ENCODE data around the gene CCND1. TPM values are rescaled to one million over a fixed set of nuclear protein-coding genes. Genes with fewer than 3 reads are reported as not detected.
A peak's percentile ranks its signal among the peaks of the same experiment; 100 is the strongest.

CCND1 gene
- total and polyA plus RNA-seq, 9 donors: 52.3 to 121 (median 74.7) TPM

GRCh38 chr11:69630424-69630823 is 10.5 kb upstream of the CCND1 start:
- Histone ChIP-seq H3K4me1 (ENCODE audit: control insufficient read depth, insufficient read depth, low read length) (no peaks in the 10 kb centered on the region), H3K27ac (ENCODE audit: low read length) (no peak overlapping the region), H3K4me3 (ENCODE audit: low read length) (no peak overlapping the region), H3K36me3 (ENCODE audit: control insufficient read depth, insufficient read depth, low read length) (no peaks in the 10 kb centered on the region), H3K27me3 (ENCODE audit: control insufficient read depth, insufficient read depth, low read length) (no peaks in the 10 kb centered on the region), H3K9me3 (replicated peaks; ENCODE audit: control insufficient read depth, low read depth, low read length) (no peaks in the 10 kb centered on the region)
- WGBS (ENCODE audit: insufficient coverage): 87% methylated on average over 6 of the region's 8 CpGs
- no peak for DNase-seq

- Histone ChIP-seq H3K36me3 (ENCODE audit: control insufficient read depth, insufficient read depth, low read length) (no peaks in the 10 kb centered on the region), H3K27me3 (ENCODE audit: control insufficient read depth, insufficient read depth, low read length) (peaks cover 20% of the 10 kb centered on the region), H3K4me1 (ENCODE audit: control insufficient read depth, insufficient read depth, low read length) (peaks cover 22% of the 10 kb centered on the region), H3K4me3 (ENCODE audit: low read length) (no peak overlapping the region), H3K27ac (ENCODE audit: low read length) (no peak overlapping the region), H3K9me3 (replicated peaks; ENCODE audit: control insufficient read depth, low read depth, low read length) (no peaks in the 10 kb centered on the region)
- no peak for DNase-seq
- 85% methylated on average over 2 of the region's 4 CpGs for WGBS (ENCODE audit: insufficient coverage)
These were observed 8.1 kb upstream of the CCND1 start for GRCh38 chr11:69632900-69633299.

GRCh38 chr11:69634069-69634468 is 6.9 kb upstream of the CCND1 start:
- H3K27ac ChIP-seq (ENCODE audit: low read length): no peak overlapping the region
- 59% methylated on average over 2 of the region's 6 CpGs for WGBS (ENCODE audit: insufficient coverage)
- peaks cover 34% of the 10 kb centered on the region for H3K4me1 ChIP-seq (ENCODE audit: control insufficient read depth, insufficient read depth, low read length)

GRCh38 chr11:69634590-69634989 is 6.4 kb upstream of the CCND1 start:
- 69% methylated on average over 7 of the region's 7 CpGs for WGBS (ENCODE audit: insufficient coverage)
- Histone ChIP-seq H3K4me3 (ENCODE audit: low read length) (no peak overlapping the region), H3K27me3 (ENCODE audit: control insufficient read depth, insufficient read depth, low read length) (peaks cover 32% of the 10 kb centered on the region), H3K4me1 (ENCODE audit: control insufficient read depth, insufficient read depth, low read length) (peaks cover 37% of the 10 kb centered on the region), H3K36me3 (ENCODE audit: control insufficient read depth, insufficient read depth, low read length) (no peaks in the 10 kb centered on the region), H3K9me3 (replicated peaks; ENCODE audit: control insufficient read depth, low read depth, low read length) (no peaks in the 10 kb centered on the region), H3K27ac (ENCODE audit: low read length) (no peak overlapping the region)
- DNase-seq: no peak

More at GRCh38 chr11:69634069-69634468, 6.9 kb upstream of the CCND1 start:
- Histone ChIP-seq H3K36me3 (ENCODE audit: control insufficient read depth, insufficient read depth, low read length) (no peaks in the 10 kb centered on the region), H3K4me3 (ENCODE audit: low read length) (no peak overlapping the region), H3K9me3 (replicated peaks; ENCODE audit: control insufficient read depth, low read depth, low read length) (no peaks in the 10 kb centered on the region), H3K27me3 (ENCODE audit: control insufficient read depth, insufficient read depth, low read length) (peaks cover 28% of the 10 kb centered on the region)
- DNase-seq: no peak

- Histone ChIP-seq H3K27ac (ENCODE audit: low read length) (no peak overlapping the region), H3K36me3 (ENCODE audit: control insufficient read depth, insufficient read depth, low read length) (no peaks in the 10 kb centered on the region), H3K9me3 (replicated peaks; ENCODE audit: control insufficient read depth, low read depth, low read length) (no peaks in the 10 kb centered on the region), H3K4me1 (ENCODE audit: control insufficient read depth, insufficient read depth, low read length) (peaks cover 41% of the 10 kb centered on the region), H3K27me3 (ENCODE audit: control insufficient read depth, insufficient read depth, low read length) (peaks cover 36% of the 10 kb centered on the region), H3K4me3 (ENCODE audit: low read length) (no peak overlapping the region)
- WGBS (ENCODE audit: insufficient coverage): 60% methylated on average over 1 of the region's 6 CpGs
- no peak for DNase-seq
These were observed 5.8 kb upstream of the CCND1 start for GRCh38 chr11:69635195-69635594.

GRCh38 chr11:69635804-69636511 is 5.0 kb upstream of the CCND1 start:
- H3K4me1 ChIP-seq (ENCODE audit: control insufficient read depth, insufficient read depth, low read length): peaks cover 47% of the 10 kb centered on the region
- H3K36me3 ChIP-seq (ENCODE audit: control insufficient read depth, insufficient read depth, low read length): no peaks in the 10 kb centered on the region
- WGBS (ENCODE audit: insufficient coverage): 8% methylated on average over 16 of the region's 17 CpGs
- peak overlapping the region; percentile 23 for H3K4me3 ChIP-seq (ENCODE audit: low read length)
- H3K27me3 ChIP-seq (ENCODE audit: control insufficient read depth, insufficient read depth, low read length): peaks cover 42% of the 10 kb centered on the region
- H3K9me3 ChIP-seq (replicated peaks; ENCODE audit: control insufficient read depth, low read depth, low read length): no peaks in the 10 kb centered on the region
- H3K27ac ChIP-seq (ENCODE audit: low read length): peak overlapping the region; percentile 15
- no peak for DNase-seq

- Histone ChIP-seq H3K27me3 (ENCODE audit: control insufficient read depth, insufficient read depth, low read length) (peaks cover 49% of the 10 kb centered on the region), H3K4me1 (ENCODE audit: control insufficient read depth, insufficient read depth, low read length) (peaks cover 50% of the 10 kb centered on the region), H3K27ac (ENCODE audit: low read length) (peak overlapping the region; percentile 15), H3K36me3 (ENCODE audit: control insufficient read depth, insufficient read depth, low read length) (no peaks in the 10 kb centered on the region), H3K4me3 (ENCODE audit: low read length) (peak overlapping the region; percentile 37), H3K9me3 (replicated peaks; ENCODE audit: control insufficient read depth, low read depth, low read length) (no peaks in the 10 kb centered on the region)
- DNase-seq: peak; percentile 90
- WGBS (ENCODE audit: insufficient coverage): 1% methylated on average over 63 of the region's 63 CpGs
These were observed 4.3 kb upstream of the CCND1 start for GRCh38 chr11:69636512-69637197.

- WGBS (ENCODE audit: insufficient coverage): 3% methylated on average over 51 of the region's 67 CpGs
- H3K27ac ChIP-seq (ENCODE audit: low read length): no peak overlapping the region
- no peaks in the 10 kb centered on the region for H3K9me3 ChIP-seq (replicated peaks; ENCODE audit: control insufficient read depth, low read depth, low read length)
- no peaks in the 10 kb centered on the region for H3K36me3 ChIP-seq (ENCODE audit: control insufficient read depth, insufficient read depth, low read length)
- H3K4me3 ChIP-seq (ENCODE audit: low read length): peak overlapping the region; percentile 47
- H3K4me1 ChIP-seq (ENCODE audit: control insufficient read depth, insufficient read depth, low read length): peaks cover 50% of the 10 kb centered on the region
- no peak for DNase-seq
- H3K27me3 ChIP-seq (ENCODE audit: control insufficient read depth, insufficient read depth, low read length): peaks cover 55% of the 10 kb centered on the region
These were observed 3.6 kb upstream of the CCND1 start for GRCh38 chr11:69637198-69637940.

- Histone ChIP-seq H3K36me3 (ENCODE audit: control insufficient read depth, insufficient read depth, low read length) (no peaks in the 10 kb centered on the region), H3K27me3 (ENCODE audit: control insufficient read depth, insufficient read depth, low read length) (peaks cover 57% of the 10 kb centered on the region), H3K4me3 (ENCODE audit: low read length) (peak overlapping the region; percentile 47), H3K9me3 (replicated peaks; ENCODE audit: control insufficient read depth, low read depth, low read length) (no peaks in the 10 kb centered on the region), H3K4me1 (ENCODE audit: control insufficient read depth, insufficient read depth, low read length) (peaks cover 50% of the 10 kb centered on the region), H3K27ac (ENCODE audit: low read length) (peak overlapping the region; percentile 86)
- DNase-seq: peak; percentile 79
- under 1% methylated on average over 70 of the region's 78 CpGs for WGBS (ENCODE audit: insufficient coverage)
These were observed 2.8 kb upstream of the CCND1 start for GRCh38 chr11:69637941-69638871.
